ENCODE measurements around the gene CSNK1G1. TPM values are rescaled to one million over a fixed set of nuclear protein-coding genes. Genes with fewer than 3 reads are reported as not detected.

CSNK1G1 gene
- total and polyA plus RNA-seq, 2 of the 8 experiments (the other 6 are each of a cell fraction or from before 2014, with no cell fraction given): 6.0 to 12.9 TPM

GRCh38 chr15:64153480-64154367 is 202.2 kb downstream of the CSNK1G1 start (continued):
- TF ChIP-seq CTCF (IDR thresholded peaks at IDR 0.05; ENCODE audit: control extremely low read depth in 1 of 3, insufficient read depth in 1 of 3, low read depth in 1 of 3, low read length in 3 of 3) (peak; percentile 88 to 99 (median 99)), MAFK (IDR thresholded peaks at IDR 0.05; ENCODE audit: low read depth, low read length) (no peak), E2F6 (IDR thresholded peaks at IDR 0.05) (no peak), EGR1 (IDR thresholded peaks at IDR 0.05; ENCODE audit: borderline replicate concordance, low read depth, low read length) (no peak), SIN3A (conservative IDR thresholded peaks at IDR 0.05 in 1 of 2, IDR thresholded peaks at IDR 0.05 in 1 of 2; ENCODE audit: low read depth in 1 of 2, low read length in 2 of 2) (0 out of 4 replicates have a peak, but pooled peaks of 1 of the 2 experiments have one; percentile 33), USF2 (IDR thresholded peaks at IDR 0.05; ENCODE audit: low read length) (no peak)
